ENCODE measurements around the gene FHL1.

The FHL1 gene

DNA sequence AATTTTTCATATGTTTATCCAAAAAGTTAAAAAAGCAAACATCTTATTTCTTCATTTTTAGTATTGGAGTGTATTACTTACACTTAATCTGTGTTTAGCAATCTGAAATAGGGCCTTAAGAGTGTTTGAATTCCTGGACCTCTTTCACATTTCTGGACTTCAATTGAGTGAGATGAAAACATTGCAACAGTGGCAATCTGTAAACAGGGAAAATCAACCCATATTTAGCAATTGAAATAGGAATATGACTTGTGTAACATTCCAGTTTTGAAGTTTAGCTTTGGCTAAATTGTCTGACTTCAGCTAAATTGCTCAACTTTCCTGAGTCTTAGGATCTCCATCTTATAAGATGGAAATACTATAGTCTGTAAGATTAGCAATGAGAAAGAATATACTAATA is 34.6 kb upstream of the FHL1 start:
- TF ChIP-seq, protein P1, sequence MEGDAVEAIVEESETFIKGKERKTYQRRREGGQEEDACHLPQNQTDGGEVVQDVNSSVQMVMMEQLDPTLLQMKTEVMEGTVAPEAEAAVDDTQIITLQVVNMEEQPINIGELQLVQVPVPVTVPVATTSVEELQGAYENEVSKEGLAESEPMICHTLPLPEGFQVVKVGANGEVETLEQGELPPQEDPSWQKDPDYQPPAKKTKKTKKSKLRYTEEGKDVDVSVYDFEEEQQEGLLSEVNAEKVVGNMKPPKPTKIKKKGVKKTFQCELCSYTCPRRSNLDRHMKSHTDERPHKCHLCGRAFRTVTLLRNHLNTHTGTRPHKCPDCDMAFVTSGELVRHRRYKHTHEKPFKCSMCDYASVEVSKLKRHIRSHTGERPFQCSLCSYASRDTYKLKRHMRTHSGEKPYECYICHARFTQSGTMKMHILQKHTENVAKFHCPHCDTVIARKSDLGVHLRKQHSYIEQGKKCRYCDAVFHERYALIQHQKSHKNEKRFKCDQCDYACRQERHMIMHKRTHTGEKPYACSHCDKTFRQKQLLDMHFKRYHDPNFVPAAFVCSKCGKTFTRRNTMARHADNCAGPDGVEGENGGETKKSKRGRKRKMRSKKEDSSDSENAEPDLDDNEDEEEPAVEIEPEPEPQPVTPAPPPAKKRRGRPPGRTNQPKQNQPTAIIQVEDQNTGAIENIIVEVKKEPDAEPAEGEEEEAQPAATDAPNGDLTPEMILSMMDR (IDR thresholded peaks at IDR 0.05; ENCODE audit: insufficient read depth, low read length, poor library complexity, severe bottlenecking): no peak
- Histone ChIP-seq H3K27me3 (replicated peaks; ENCODE audit: control insufficient read depth, insufficient read depth, low read length) (no peaks in the 10 kb centered on the region), H3K4me3 (replicated peaks; ENCODE audit: low read depth, low read length) (no peak overlapping the region), H3K36me3 (ENCODE audit: control insufficient read depth, insufficient read depth, low read length) (no peaks in the 10 kb centered on the region)
- no peak for DNase-seq (ENCODE audit: extremely low read depth, insufficient read length)

DNA sequence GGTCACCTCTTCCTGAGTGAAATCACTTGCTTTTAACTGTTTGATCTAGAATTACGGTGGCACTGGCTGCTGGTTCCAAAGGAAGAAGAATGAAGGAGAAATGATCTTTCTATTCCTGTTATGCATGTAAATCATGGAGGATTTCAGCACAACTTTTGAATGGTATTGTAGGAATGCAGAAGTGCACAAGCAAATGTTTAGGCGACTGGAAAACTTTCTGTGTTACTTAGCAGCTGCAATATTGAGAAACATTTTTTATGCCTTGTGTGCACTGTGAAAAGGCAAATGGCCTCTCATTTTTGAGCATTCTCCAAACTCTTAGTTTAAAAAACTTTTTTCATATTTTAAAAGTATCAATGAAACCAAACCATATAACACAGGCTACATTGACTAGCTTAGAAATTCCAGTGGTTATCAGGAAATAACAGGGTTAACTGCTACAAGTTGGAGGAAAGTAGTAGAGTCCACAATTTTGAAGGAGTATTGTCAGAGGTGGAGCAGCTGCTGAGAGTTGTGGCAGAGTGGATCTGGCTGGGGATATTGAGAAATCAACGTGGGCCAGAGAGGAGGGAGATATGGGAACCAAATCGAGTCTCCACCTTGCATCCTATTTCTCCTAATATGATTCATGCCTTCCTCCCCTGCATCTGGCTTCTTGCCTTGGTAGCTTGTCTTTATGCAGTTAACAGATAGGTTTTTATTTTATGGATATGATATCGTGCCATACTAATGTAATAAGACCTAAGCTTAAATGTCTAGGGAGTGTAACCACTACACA is 32.0 kb upstream of the FHL1 start:
- H3K36me3 ChIP-seq (ENCODE audit: control insufficient read depth, insufficient read depth, low read length): no peaks in the 10 kb centered on the region
- no peaks in the 10 kb centered on the region for H3K27me3 ChIP-seq (replicated peaks; ENCODE audit: control insufficient read depth, insufficient read depth, low read length)
- no peak for DNase-seq (ENCODE audit: extremely low read depth, insufficient read length)
- TF ChIP-seq, protein P1 (IDR thresholded peaks at IDR 0.05; ENCODE audit: insufficient read depth, low read length, poor library complexity, severe bottlenecking): no peak
- H3K4me3 ChIP-seq (replicated peaks; ENCODE audit: low read depth, low read length): no peak overlapping the region

DNA sequence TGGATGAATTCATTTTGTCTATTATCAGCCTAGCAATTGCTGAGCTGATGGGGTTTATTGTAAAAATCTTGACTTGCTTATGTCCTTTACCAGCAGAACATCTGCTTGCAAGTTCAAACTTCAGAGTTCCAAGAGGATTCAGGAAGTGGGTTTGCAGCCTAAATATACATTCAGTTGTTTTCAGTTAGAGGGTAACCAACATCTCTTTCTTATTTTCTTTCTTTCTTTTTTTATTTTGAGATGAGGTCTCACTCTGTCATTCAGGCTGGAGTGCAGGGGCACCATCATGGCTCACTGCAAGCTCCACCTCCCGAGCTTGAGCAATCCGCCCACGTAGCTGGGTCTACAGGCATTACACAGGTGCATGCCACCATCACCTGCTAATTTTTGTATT is 31.4 kb upstream of the FHL1 start:
- TF ChIP-seq, protein P1 (IDR thresholded peaks at IDR 0.05; ENCODE audit: insufficient read depth, low read length, poor library complexity, severe bottlenecking): no peak

DNA sequence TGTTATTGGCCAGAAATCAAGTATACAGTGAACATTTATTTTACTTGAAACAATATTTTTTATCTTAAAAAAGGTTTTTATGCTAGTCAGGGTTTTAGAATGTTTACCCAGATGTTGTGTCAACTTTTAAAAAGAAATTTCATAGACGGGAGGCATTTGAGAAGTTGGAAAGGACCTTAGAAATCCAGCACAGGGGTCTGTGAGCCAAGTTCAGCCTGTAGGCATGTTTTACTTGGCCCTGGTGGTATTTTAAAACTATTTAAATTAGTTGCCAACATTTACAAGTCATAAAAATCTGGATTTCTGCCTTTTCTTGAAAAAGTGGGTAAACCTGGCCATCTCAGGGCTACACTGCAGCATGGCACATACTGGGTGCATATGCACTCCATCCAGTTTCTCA is 25.5 kb upstream of the FHL1 start:
- H3K27me3 ChIP-seq (replicated peaks; ENCODE audit: control insufficient read depth, insufficient read depth, low read length): no peaks in the 10 kb centered on the region
- DNase-seq (ENCODE audit: extremely low read depth, insufficient read length): no peak
- TF ChIP-seq, protein P1 (IDR thresholded peaks at IDR 0.05; ENCODE audit: insufficient read depth, low read length, poor library complexity, severe bottlenecking): no peak
- no peak overlapping the region for H3K4me3 ChIP-seq (replicated peaks; ENCODE audit: low read depth, low read length)
- H3K36me3 ChIP-seq (ENCODE audit: control insufficient read depth, insufficient read depth, low read length): no peaks in the 10 kb centered on the region

More for the DNA sequence above, 31.4 kb upstream of the FHL1 start:
- DNase-seq (ENCODE audit: extremely low read depth, insufficient read length): no peak
- Histone ChIP-seq H3K36me3 (ENCODE audit: control insufficient read depth, insufficient read depth, low read length) (no peaks in the 10 kb centered on the region), H3K27me3 (replicated peaks; ENCODE audit: control insufficient read depth, insufficient read depth, low read length) (no peaks in the 10 kb centered on the region), H3K4me3 (replicated peaks; ENCODE audit: low read depth, low read length) (no peak overlapping the region)

DNA sequence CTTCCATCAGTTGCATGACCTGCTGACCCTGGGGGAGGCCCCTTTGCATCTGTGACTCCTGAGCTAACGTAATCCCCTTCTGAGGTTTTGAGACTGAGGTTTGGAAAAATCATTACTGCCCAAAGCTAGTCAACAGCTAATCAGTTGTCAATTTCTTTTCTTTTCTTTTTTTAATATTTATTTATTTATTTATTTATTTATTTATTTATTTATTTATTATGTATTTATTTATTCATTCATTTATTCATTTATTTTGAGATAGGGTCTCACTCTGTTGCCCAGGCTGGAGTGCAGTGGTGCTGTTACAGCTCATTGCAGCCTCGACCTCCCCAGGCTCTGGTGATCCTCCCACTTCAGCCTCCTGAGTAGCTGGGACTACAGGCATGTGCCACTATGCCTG is 25.1 kb upstream of the FHL1 start:
- DNase-seq (ENCODE audit: extremely low read depth, insufficient read length): no peak
- Histone ChIP-seq H3K36me3 (ENCODE audit: control insufficient read depth, insufficient read depth, low read length) (no peaks in the 10 kb centered on the region), H3K27me3 (replicated peaks; ENCODE audit: control insufficient read depth, insufficient read depth, low read length) (no peaks in the 10 kb centered on the region), H3K4me3 (replicated peaks; ENCODE audit: low read depth, low read length) (no peak overlapping the region)
- TF ChIP-seq, protein P1 (IDR thresholded peaks at IDR 0.05; ENCODE audit: insufficient read depth, low read length, poor library complexity, severe bottlenecking): no peak

All from GM06990 (cell line).